GM18499 (cell line): Measurements from ENCODE around the gene GULP1.
"Not testable (repeated sequence)": the region's sequence is repeated elsewhere in the genome, so short reads cannot be mapped to it uniquely, and the experiment has no call there.

Source experiments
- ATAC-seq: cut with Tn5 transposase; IDR thresholded peaks from one replicate; pipeline ENCODE4 v1.9.1; 2021; ENCODE audit warnings: moderate number of reproducible peaks; ENCODE audit not compliant: insufficient read depth, unreplicated experiment

Gene GULP1

GRCh38 chr2:188291142-188291616, 495 bp upstream of the GULP1 start:
- no peak for ATAC-seq

- ATAC-seq = no peak
Measured at GRCh38 chr2:188292348-188293239, 920 bp downstream of the GULP1 start.

- no peak for ATAC-seq
Measured at GRCh38 chr2:188293601-188294351, 2.1 kb downstream of the GULP1 start.

- no peak for ATAC-seq
Measured at GRCh38 chr2:188294352-188294926, 2.8 kb downstream of the GULP1 start.

GRCh38 chr2:188295067-188295685, 3.5 kb downstream of the GULP1 start:
- ATAC-seq = no peak

GRCh38 chr2:188297978-188298377, 6.3 kb downstream of the GULP1 start:
- no peak for ATAC-seq

GRCh38 chr2:188298937-188299371, 7.3 kb downstream of the GULP1 start:
- ATAC-seq = not testable (repeated sequence)

GRCh38 chr2:188303363-188304031, 11.8 kb downstream of the GULP1 start:
- no peak for ATAC-seq

GRCh38 chr2:188305271-188305670, 13.6 kb downstream of the GULP1 start:
- ATAC-seq = no peak

- ATAC-seq = no peak
Measured at GRCh38 chr2:188306271-188306670, 14.6 kb downstream of the GULP1 start.

GRCh38 chr2:188307850-188308283, 16.2 kb downstream of the GULP1 start:
- no peak for ATAC-seq

- no peak for ATAC-seq
Measured at GRCh38 chr2:188308483-188308882, 16.8 kb downstream of the GULP1 start.

GRCh38 chr2:188309364-188309763, 17.7 kb downstream of the GULP1 start:
- ATAC-seq = no peak

- no peak for ATAC-seq
Measured at GRCh38 chr2:188314314-188315054, 22.8 kb downstream of the GULP1 start.

- no peak for ATAC-seq
Measured at GRCh38 chr2:188315750-188316149, 24.1 kb downstream of the GULP1 start.

GRCh38 chr2:188316342-188316741, 24.7 kb downstream of the GULP1 start:
- ATAC-seq = no peak

- no peak for ATAC-seq
Measured at GRCh38 chr2:188316791-188317423, 25.2 kb downstream of the GULP1 start.

GRCh38 chr2:188318161-188318749, 26.6 kb downstream of the GULP1 start:
- ATAC-seq = no peak
